ENCODE results near the gene ASIC5.
A peak's percentile ranks its signal among the peaks of the same experiment; 100 is the strongest.
"Not testable (repeated sequence)": the region's sequence is repeated elsewhere in the genome, so short reads cannot be mapped to it uniquely, and the experiment has no call there.

Gene ASIC5

GRCh38 chr4:155820887-155821518 lies 45.1 kb downstream of the ASIC5 start:
- DNase-seq (ENCODE audit: insufficient read length) (no peak), FAIRE-seq (no peak)
- TF ChIP-seq POLR2A (IDR thresholded peaks at IDR 0.05; ENCODE audit: low read depth, low read length) (no peak), TAF1 (IDR thresholded peaks at IDR 0.05; ENCODE audit: borderline replicate concordance, low read depth, low read length) (no peak), POLR2AphosphoS5 (IDR thresholded peaks at IDR 0.05; ENCODE audit: low read depth, low read length) (no peak)

- FAIRE-seq (no peak), DNase-seq (ENCODE audit: insufficient read length) (no peak)
- TF ChIP-seq POLR2A (IDR thresholded peaks at IDR 0.05; ENCODE audit: low read depth, low read length), result no peak
- no peak for TF ChIP-seq POLR2AphosphoS5 (IDR thresholded peaks at IDR 0.05; ENCODE audit: low read depth, low read length)
- no peak for TF ChIP-seq TAF1 (IDR thresholded peaks at IDR 0.05; ENCODE audit: borderline replicate concordance, low read depth, low read length)
These were observed 47.0 kb downstream of the ASIC5 start for GRCh38 chr4:155819066-155819465.

GRCh38 chr4:155818639-155819038 lies 47.4 kb downstream of the ASIC5 start:
- FAIRE-seq (no peak), DNase-seq (ENCODE audit: insufficient read length) (no peak)
- TF ChIP-seq TAF1 (IDR thresholded peaks at IDR 0.05; ENCODE audit: borderline replicate concordance, low read depth, low read length) (no peak), POLR2A (IDR thresholded peaks at IDR 0.05; ENCODE audit: low read depth, low read length) (no peak), POLR2AphosphoS5 (IDR thresholded peaks at IDR 0.05; ENCODE audit: low read depth, low read length) (no peak)

- FAIRE-seq (no peak), DNase-seq (ENCODE audit: insufficient read length) (no peak)
- no peak for TF ChIP-seq POLR2AphosphoS5 (IDR thresholded peaks at IDR 0.05; ENCODE audit: low read depth, low read length)
- TF ChIP-seq TAF1 (IDR thresholded peaks at IDR 0.05; ENCODE audit: borderline replicate concordance, low read depth, low read length), result no peak
- TF ChIP-seq POLR2A (IDR thresholded peaks at IDR 0.05; ENCODE audit: low read depth, low read length), result no peak
These were observed 55.0 kb downstream of the ASIC5 start for GRCh38 chr4:155811083-155811482.

GRCh38 chr4:155809835-155810234 lies 56.2 kb downstream of the ASIC5 start:
- FAIRE-seq, result peak; percentile 90
- TF ChIP-seq POLR2A (IDR thresholded peaks at IDR 0.05; ENCODE audit: low read depth, low read length), result no peak
- no peak for TF ChIP-seq POLR2AphosphoS5 (IDR thresholded peaks at IDR 0.05; ENCODE audit: low read depth, low read length)
- TF ChIP-seq TAF1 (IDR thresholded peaks at IDR 0.05; ENCODE audit: borderline replicate concordance, low read depth, low read length), result no peak
- no peak for DNase-seq (ENCODE audit: insufficient read length)

- TF ChIP-seq TAF1 (IDR thresholded peaks at IDR 0.05; ENCODE audit: borderline replicate concordance, low read depth, low read length) (no peak), POLR2AphosphoS5 (IDR thresholded peaks at IDR 0.05; ENCODE audit: low read depth, low read length) (no peak), POLR2A (IDR thresholded peaks at IDR 0.05; ENCODE audit: low read depth, low read length) (no peak)
- FAIRE-seq (no peak), DNase-seq (ENCODE audit: insufficient read length) (no peak)
These were observed 59.1 kb downstream of the ASIC5 start for GRCh38 chr4:155807021-155807420.

GRCh38 chr4:155805016-155805415 lies 61.1 kb downstream of the ASIC5 start:
- DNase-seq (ENCODE audit: insufficient read length), result no peak
- TF ChIP-seq POLR2A (IDR thresholded peaks at IDR 0.05; ENCODE audit: low read depth, low read length) (no peak), TAF1 (IDR thresholded peaks at IDR 0.05; ENCODE audit: borderline replicate concordance, low read depth, low read length) (no peak)
- FAIRE-seq, result no peak

GRCh38 chr4:155802190-155802959 lies 63.7 kb downstream of the ASIC5 start:
- DNase-seq (ENCODE audit: insufficient read length) (no peak), FAIRE-seq (no peak)
- TF ChIP-seq POLR2AphosphoS5 (IDR thresholded peaks at IDR 0.05; ENCODE audit: low read depth, low read length), result no peak
- TF ChIP-seq POLR2A (IDR thresholded peaks at IDR 0.05; ENCODE audit: low read depth, low read length), result no peak
- no peak for TF ChIP-seq TAF1 (IDR thresholded peaks at IDR 0.05; ENCODE audit: borderline replicate concordance, low read depth, low read length)

- no peak for FAIRE-seq
- DNase-seq (ENCODE audit: insufficient read length), result no peak
- TF ChIP-seq POLR2A (IDR thresholded peaks at IDR 0.05; ENCODE audit: low read depth, low read length) (no peak), POLR2AphosphoS5 (IDR thresholded peaks at IDR 0.05; ENCODE audit: low read depth, low read length) (no peak), TAF1 (IDR thresholded peaks at IDR 0.05; ENCODE audit: borderline replicate concordance, low read depth, low read length) (no peak)
These were observed 65.3 kb downstream of the ASIC5 start for GRCh38 chr4:155800685-155801343.

- FAIRE-seq (no peak), DNase-seq (ENCODE audit: insufficient read length) (no peak)
- TF ChIP-seq TAF1 (IDR thresholded peaks at IDR 0.05; ENCODE audit: borderline replicate concordance, low read depth, low read length) (no peak), POLR2AphosphoS5 (IDR thresholded peaks at IDR 0.05; ENCODE audit: low read depth, low read length) (no peak), POLR2A (IDR thresholded peaks at IDR 0.05; ENCODE audit: low read depth, low read length) (no peak)
These were observed 66.3 kb downstream of the ASIC5 start for GRCh38 chr4:155799794-155800123.

- FAIRE-seq, result no peak
- no peak for DNase-seq (ENCODE audit: insufficient read length)
- TF ChIP-seq POLR2A (IDR thresholded peaks at IDR 0.05; ENCODE audit: low read depth, low read length) (no peak), TAF1 (IDR thresholded peaks at IDR 0.05; ENCODE audit: borderline replicate concordance, low read depth, low read length) (no peak), POLR2AphosphoS5 (IDR thresholded peaks at IDR 0.05; ENCODE audit: low read depth, low read length) (no peak)
These were observed 66.8 kb downstream of the ASIC5 start for GRCh38 chr4:155799116-155799793.

- not testable (repeated sequence) for FAIRE-seq; DNase-seq (ENCODE audit: insufficient read length)
These were observed 68.5 kb downstream of the ASIC5 start for GRCh38 chr4:155797581-155797980.
